TTC549 (cell line): ENCODE results near the gene PATJ.
A peak's percentile ranks its signal among the peaks of the same experiment; 100 is the strongest.

Experiments used
- FAIRE-seq: peaks from 2 replicates; lab custom pipeline; 2012; peaks lifted over from hg19 to GRCh38; lab: Jason Lieb, UNC

PATJ gene

DNA sequence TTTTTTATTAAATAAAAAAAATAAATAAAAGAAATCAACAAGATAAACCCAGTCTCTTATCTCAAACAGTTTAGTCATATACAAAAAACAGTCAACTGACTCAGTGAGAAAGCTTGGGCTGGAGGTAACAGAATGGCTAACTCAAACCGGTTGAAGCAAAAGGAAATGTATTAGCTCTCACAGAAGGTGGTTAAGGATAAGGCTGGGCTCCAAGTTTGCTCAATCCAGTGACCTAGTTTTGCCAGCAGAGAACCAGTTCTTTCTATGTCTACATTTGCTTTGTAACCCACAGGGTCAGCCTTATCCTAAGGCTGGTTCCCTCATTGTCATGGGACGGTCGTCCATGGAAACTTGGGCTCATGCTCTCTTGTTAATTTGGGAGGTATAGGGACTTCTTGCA lies 307.9 kb downstream of the PATJ start:
- FAIRE-seq: no peak

DNA sequence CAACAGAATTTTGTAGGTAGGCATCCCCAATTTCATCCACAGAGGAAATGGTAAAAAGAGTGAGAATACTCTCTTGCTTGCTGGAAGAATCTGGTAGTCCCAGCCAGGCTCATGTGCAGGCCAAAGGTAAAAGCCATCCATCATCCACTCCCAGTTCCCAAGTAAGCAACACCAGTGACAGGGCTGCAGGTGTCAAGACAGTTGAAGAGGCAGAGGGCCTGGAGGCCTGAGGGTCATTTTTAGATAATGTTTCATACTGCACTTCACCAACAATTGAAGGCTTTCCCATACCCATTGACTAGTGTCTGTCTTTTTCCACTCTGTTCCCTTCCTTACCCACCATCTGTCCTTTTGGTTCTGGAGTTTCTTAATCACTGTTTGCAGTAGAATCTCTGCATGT lies 310.7 kb downstream of the PATJ start:
- no peak for FAIRE-seq

DNA sequence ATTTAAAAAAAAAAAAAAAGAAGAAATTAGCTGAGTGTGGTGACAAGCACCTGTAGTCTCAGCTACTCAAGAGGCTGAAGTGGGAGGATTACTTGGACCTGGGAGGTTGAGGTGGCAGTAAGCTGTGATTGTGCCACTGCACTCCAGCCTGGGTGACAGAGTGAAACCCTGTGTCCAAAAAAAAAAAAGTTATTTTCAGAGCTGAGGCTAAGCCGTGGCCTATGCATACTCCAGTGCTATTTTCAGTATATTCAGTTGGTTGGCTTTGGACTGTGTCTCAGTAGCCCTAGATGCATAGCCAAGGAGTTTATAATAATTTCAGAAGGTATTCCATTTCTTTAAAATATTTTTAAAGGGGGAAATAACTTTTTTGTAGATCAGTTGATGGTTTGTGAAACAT lies 311.9 kb downstream of the PATJ start:
- FAIRE-seq: no peak

DNA sequence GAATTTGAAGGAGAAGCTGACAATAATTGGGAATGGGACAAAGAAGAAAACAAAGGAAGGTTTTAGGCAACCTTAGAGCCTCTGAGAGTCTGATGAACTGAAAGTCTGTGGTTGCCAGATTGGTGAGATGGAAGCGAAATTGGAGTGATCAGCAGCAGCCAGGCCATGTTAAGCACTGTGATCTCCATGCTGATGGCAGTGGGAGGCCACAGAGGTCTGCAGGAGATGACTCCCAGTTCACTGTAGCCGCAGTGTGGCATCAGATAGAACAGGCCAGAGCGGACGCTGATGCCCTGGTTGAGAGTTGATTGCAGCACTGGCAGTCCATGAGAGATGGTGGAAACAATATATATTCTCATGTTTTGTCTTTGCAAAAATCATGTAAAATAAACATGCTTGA lies 314.9 kb downstream of the PATJ start:
- no peak for FAIRE-seq

DNA sequence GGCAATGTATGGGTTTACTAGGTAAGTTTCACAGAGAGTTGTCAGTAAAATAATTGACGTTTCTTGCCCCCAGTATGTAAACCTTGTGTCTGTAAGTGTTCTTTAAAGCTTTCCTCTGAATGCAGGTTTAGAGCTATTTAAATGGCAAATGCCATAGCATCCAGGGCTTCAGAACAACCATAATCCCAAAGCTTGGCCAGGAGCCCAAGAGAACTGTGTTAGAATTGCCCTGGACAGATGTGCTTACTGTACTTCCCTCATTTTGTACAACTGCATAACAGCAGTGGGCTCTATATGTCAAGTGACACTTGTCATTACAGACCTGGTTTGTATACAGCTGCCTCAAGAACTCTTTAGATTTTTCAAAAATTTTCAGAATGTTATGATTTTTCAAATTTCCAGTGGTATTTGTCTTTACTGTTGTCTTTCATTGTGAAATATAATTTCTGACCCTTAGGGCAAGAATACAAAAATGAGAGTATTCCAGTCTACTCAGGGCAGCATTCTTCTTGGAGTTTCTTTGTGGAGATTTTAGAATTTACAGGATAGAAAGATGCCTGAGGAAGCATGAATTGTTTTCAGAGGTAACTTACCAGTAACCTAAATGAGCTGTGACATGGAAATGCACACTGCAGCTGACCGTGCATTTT lies 315.5 kb downstream of the PATJ start:
- no peak for FAIRE-seq

DNA sequence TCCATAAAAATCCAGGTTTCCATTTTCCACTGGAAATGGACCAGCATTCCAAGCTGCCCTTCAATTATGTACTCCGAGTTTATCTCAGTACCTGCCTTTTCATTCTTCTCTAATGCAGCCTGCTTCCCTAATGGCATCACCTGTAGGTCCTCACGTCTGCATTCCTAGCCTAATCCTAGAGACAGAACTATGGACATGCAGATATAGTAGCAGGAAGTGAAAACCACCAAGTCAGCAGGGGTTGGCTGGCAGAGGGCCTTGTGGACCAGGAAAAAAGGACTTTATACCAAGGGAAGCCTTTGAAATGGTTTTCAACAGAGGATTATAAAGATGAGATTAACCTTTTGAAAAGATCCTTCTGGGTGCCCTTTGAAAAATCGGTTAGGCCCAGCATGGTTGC lies 316.7 kb downstream of the PATJ start:
- no peak for FAIRE-seq

DNA sequence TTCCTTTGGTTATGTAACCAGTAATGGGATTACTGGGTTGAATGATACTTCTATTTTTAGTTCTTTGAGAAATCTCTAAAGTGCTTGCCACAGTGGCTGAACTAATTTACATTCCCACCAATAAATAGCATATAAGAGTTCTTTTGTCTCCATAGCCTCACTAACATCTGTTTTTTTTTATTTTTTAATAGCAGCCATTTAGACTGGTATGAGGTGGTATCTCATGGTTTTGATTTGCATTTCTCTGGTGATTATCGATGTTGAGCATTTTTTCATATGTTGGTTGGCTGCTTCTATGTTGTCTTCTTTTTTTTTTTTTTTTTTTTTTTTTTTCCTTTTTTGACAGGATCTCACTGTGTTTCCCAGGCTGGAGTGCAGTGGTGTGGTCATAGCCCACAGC lies 319.8 kb downstream of the PATJ start:
- FAIRE-seq: no peak

DNA sequence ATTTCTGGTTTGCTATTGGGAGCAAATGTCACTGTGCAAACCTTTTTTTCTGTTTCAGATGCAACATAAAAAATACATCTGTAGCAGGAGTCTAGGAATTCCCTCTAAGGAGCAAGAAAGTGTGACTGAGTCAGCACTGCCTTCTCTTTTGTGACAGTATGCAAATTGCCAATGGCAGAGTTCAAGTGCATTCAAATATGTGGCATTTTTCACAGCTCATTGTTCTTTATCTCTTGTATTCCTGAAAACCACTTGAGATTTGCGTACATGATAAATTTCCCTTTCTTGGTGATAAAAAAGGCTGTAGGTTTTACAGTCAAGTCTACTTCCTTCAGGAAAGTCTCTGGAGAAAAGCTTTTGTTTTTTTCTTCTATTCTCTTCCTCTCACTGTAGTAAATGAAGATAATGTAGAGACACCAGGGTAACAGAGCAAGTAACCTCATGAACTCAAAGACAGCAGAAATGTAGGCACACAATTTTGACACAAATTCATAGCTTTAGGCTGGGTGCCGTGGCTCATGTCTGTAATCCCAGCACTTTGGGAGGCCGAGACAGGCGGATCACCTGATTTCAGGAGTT lies 322.6 kb downstream of the PATJ start:
- FAIRE-seq: no peak

DNA sequence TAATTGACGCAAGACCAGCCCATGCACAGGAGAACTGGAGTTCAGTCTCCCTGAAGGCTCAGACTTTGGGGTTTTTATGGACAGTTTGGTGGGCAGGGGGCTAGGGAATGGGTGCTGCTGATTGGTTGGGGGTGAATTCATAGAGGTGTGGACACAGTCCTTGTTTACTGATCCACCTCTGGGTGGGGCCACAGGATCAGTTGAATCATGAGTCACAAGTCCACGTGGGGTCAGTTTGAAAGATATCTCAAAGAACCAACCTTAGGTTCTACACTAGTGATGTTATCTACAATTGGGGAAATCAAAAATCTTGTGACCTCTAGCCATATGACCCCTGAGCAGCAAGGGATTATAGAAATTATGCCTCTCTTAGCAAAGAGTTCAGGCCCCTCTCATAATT lies 324.4 kb downstream of the PATJ start:
- no peak for FAIRE-seq

DNA sequence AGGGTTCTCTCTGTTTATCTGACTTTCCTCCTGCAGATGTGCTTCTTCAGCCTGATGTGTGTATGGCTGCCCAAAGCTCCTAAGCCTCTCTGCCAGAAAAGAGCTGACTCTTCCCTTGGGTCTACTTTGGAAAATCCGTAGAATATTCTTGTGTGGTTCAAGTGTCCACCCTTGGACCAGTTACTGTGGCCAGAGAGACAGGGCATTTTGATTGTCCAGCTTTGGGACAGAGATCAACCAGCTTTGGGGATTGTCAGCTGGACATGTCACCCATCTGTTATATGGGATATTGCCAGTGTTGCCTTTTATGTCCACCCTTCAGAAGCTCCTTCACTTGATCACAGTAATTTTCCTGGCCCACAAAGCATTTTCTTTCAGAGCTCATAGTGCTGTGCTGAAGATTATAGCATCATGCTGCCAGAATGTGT lies 326.1 kb downstream of the PATJ start:
- no peak for FAIRE-seq

DNA sequence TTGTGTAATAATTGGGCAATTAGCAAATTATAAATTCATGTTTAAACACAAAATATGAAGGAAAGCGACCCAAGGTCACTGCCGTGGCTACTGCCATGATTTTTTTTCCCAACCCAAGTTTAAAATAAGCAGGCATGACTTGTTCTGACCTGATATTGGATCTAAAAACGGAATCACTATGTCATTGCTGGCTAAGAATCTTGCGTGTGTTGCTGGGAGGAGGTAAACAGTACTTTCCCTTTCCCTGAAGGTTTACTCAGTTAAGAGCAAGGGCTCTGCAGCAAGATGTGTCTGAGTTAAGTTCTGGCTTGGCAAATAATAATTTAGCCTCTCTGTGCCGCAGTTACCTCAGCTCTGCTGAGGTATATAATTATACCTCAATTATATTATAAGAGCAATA lies 326.7 kb downstream of the PATJ start:
- no peak for FAIRE-seq

DNA sequence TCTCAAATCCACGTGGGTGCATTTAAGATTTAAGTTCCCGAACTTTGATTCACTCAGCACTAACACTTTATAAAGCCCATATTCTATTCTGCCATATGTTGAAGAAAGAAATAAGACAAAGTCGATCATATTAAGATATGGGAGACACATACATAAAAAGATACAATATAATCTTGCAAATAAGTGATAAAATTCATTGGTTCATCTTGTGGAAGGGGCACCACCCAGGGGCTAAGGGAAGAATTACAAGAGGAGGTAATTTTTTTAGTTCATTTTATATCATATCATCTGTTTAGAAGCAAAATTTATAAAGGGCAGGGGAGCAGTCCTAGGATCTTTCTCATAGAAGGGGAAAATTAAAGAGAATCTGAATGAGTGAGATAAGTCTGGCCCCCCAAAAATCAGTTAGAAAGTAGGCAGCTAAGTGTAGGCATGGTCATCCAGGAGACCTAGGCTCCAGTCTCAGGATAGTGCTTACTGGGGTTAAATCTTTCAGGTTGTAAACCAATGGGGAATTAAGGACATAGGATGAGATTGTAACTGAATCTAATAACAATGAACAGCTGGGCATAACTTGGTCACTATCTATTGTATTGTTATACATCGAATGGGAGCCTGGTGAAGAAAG lies 328.2 kb downstream of the PATJ start:
- FAIRE-seq: peak; percentile 57

DNA sequence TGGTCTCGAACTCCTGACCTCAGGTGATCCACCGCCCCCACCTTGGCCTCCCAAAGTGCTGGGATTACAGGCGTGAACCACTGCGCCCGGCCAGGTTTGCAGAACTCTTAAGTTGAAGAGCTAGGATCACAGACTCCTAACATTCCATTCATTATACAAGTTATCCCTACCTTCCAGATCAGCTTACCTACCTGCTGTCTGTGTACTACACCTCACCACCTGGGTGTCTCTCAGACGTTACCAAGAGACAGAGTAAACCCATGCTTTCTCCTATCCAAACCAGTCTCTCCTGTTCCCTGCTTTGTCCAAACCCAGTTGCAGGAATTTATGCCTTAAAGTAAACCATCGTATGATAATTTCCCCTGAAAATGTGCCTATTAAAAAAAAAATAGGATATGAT lies 329.4 kb downstream of the PATJ start:
- FAIRE-seq: no peak

DNA sequence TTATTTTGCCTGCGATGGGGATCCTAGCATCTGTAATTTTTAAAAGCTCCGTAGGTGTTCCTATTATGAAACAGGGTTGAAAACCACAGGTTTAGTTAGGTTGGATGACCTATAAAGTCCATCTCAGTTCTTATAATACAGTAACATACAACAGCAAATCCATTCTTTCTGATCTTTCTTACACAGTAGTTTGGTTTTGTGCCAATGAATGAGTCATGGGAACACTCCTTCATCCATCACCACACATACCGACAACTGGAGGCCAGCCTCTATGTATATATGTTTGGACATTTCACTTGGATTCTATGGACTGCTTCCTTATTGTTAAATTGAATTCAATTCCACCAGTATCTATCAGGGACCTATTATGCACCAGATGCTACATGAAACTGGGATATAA lies 334.0 kb downstream of the PATJ start:
- no peak for FAIRE-seq

DNA sequence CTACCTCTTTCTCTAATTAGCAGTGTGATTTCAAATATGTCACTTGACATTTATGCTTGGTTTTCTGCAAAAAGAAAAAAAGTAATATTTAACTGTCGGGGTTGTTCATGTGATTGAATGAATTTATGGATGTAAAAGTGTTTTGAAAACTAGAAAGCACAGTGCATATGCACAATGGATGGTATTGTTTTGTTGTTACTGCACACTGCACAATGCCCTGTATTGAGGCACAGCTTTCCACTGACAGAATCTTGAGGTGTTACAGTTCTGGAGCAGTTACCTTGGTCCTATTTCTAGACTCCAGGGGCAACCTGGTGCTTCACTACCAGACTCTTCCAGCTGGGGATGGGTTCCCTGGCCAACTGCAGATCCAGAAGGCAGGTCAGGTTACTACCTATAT lies 335.5 kb downstream of the PATJ start:
- FAIRE-seq: no peak

DNA sequence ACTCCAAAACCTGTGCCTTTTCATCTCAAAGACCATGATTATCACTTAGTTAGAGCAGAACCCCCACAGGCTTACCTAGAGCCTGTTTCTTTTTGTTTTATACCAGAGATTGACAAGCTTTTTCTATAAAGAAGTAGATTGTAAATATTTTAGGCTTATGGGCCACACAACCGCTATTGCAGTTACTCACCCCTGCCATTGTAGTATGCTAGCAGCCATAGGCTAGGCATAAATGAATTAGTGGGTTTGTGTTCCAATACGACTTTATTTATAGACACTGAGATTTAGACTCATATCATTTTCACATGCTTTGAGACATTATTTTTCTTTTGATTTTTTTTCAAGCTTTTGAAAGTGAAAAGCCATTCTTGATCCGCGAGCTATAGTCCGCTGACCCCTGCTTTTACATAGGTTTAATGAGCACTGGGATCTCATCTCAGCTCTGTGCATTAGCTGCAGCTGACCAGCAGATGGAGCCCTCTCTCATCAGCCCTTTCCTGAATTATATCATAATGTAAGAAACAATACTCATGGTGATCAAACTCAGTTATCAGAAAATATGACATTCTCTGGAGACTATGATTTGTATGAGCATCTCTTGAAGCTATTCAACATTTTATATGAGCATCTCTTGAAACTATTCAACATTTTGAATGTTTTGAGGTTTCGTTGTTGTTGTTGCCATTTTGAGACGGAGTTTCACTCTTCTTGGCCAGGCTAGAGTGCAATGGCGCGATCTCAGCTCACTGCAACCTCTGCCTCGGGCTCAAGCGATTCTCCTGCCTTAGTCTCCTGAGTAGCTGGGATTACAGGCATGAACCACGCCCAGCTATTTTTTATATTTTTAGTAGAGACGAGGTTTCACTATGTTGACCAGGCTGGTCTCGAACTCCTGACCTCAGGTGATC lies 340.4 kb downstream of the PATJ start:
- FAIRE-seq: no peak

DNA sequence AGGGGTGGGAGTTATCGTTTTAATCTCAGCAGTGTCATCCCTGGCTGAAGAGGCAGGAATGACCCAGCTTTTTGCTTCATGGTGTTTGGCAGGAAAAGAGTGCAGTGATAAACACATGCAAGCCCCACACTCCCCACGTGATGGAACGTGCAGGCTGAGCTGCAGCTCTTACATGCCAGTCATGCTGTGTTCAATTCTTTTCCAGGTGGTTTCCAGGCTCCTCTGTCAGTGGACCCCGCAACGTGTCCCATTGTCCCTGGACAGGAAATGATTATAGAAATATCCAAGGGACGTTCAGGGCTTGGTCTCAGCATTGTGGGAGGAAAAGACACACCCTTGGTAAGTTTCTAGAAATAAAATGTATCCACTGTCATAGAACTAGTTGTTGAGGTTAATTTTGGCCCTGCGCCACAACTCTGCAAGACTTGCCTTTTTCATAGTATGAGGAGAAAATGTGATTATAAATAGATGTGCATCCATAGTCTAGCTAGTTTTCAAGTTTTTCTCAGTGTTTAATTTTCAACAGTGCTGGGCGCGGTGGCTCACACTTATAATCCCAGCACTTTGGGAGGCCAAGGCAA lies 342.1 kb downstream of the PATJ start:
- no peak for FAIRE-seq

DNA sequence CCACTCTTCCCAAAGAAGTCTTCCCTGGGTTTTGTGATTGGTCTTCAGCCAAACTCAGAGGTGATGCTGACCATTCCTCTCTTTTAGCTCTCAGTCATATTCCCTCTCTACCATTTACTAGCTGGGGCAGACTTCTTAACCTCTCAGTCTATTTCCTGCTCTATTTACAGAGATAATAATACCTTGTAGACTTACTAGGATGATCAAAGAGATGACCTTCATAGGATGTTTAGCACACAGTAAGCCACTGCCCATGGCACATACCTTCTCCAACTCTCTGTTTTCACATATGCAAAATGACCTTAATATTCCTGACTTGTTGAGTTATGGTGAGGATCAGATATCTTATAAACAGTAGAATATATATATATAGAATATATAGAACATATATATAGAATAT lies 346.2 kb downstream of the PATJ start:
- FAIRE-seq: no peak

DNA sequence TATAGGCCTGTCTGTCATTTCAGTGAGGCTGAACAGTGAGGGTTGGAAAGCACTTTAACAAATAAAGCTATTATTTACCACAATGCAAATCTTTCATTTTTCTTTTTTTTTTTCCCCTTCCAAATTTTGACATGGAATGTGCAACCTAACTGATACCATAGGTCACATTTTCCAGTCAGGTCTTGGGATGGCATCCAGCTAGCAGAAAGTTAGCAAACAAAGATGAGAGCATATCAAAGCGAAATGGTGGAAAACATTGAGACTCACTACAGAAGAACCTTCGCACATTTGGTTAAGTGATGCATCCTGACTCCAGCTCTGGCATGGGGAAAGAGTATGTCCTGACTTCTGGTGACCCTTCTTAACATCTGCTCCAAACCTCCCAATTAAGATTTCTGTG lies 347.3 kb downstream of the PATJ start:
- FAIRE-seq: no peak

DNA sequence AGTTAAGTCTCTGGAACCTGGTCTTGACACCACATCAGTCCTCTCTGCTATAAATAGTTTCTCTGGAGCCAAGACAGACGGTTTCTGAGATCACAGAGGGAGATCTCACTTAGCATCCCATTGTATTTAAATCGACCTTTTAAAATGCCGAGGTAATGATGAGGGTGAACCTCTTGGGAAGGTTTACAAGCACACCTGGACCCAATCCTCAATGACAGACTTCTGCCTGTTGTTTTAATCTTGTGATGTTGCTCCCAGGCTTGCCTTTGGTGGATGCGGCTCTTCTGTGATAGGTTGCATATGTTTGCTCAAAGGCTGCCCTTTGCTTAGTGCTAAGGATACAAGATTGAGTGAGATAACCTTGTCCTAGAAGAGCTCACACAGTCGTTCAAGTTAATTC lies 347.7 kb downstream of the PATJ start:
- no peak for FAIRE-seq

DNA sequence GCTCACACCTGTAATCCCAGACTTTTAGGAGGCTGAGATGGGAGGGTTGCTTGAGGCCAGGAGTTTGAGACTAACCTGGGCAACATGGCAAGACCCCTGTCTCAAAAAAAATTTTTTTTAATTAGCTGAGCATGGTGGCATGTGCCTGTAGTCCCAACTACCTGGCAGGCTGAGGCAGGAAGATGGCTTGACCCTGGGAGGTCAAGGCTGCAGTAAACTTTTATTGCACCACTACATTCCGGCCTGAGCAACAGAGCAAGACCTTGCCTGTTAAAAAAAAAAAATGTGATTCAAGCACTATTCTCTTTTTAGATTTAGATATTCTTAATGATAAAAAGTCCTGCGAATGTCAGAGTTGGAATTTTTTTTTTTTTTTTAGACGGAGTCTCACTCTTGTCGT lies 349.8 kb downstream of the PATJ start:
- FAIRE-seq: no peak

DNA sequence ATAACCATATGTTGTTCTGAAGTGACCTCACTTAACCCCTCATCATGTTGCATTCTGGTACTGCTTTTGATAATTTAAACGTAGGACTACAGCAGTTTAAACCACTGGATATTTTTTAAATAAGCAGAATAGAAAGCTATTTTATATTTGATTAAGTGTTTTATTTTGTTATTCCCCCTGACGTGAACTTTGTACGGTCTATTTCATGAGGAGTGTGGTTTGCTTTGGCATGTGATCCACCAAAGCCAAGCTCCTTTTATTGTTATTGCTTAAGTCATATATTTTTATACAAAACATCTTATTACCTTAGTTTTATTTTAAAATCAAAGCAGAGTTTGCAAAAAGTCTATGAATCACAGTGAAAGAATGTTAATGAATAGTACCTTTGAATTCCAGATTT lies 351.0 kb downstream of the PATJ start:
- no peak for FAIRE-seq

DNA sequence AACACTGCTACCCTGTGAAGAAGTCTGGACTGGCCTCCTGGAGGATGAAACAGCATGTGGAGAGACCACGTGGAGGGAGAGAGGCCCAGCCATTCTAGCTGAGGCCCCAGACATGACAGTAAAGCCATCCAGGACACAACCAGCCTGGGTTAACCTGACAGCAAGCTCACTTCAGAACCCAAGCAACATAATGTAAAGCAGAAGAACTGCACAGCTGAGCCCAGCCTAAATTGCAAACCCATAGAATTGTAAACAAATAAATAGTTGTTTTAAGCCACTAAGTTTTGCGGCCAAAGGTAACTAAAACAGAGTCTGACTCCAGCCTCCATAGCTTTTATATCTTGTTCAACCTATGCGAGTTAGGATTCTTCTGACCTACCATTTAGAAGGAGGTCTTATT lies 355.2 kb downstream of the PATJ start:
- no peak for FAIRE-seq
